ENCODE measurements around the gene MASP2. TPM values are rescaled to one million over a fixed set of nuclear protein-coding genes. Genes with fewer than 3 reads are reported as not detected.
"Not testable (repeated sequence)": the region's sequence is repeated elsewhere in the genome, so short reads cannot be mapped to it uniquely, and the experiment has no call there.

The MASP2 gene
- not detected for total RNA-seq
- polyA plus RNA-seq = under 1 TPM in 1 of 3 donors, not detected in 2; 0.07 TPM
- long read RNA-seq, donor 1 = 0 reads
- long read RNA-seq, donor 2 = 0 reads
- long read RNA-seq, donor 3 = 0 reads
- long read RNA-seq, donor 4 = 0 reads
- long read RNA-seq, donor 5 = 0 reads
- long read RNA-seq, donor 6, partial matches to known transcripts = 0 of 1 reads
- long read RNA-seq, donor 6, other reads (novel, unspliced or antisense) = 1 of 1 reads
- long read RNA-seq, donor 7 = 0 reads
- long read RNA-seq, donor 8 = 0 reads
- long read RNA-seq, donor 9 = 0 reads
- long read RNA-seq, donor 10 = 0 reads

GRCh38 chr1:11046625-11047365 lies at the start of gene MASP2:
TSS of gene MASP2 (minus strand) at chr1:11047239. CDS start at chr1:11047207, 32 bp downstream.
- 87 to 93% (median 90%) methylated on average over 4 to 28 of the region's 28 CpGs for WGBS, 4 donors
- no peaks in the 10 kb centered on the region for H3K4me1 ChIP-seq (replicated peaks in 1 of 2)
- intact Hi-C loops (cut with DNase I) = loop anchor here in 1 of 2 donors (10.0 kb wide), 1 partner anchor 598 kb away; no protein-coding TSS in a partner anchor
- no peak within 1 kb of the TSS for H3K27ac ChIP-seq
- H3K36me3 ChIP-seq (replicated peaks in 1 of 2) = no peaks in the 10 kb centered on the region
- no peak within 1 kb of the TSS for H3K4me3 ChIP-seq
- H3K9me3 ChIP-seq (replicated peaks in 1 of 3) = no peaks in the 10 kb centered on the region
- no peak for TF ChIP-seq CTCF (IDR thresholded peaks at IDR 0.05)
- no peak for TF ChIP-seq POLR2A (IDR thresholded peaks at IDR 0.05)
- no peak for DNase-seq
- H3K27me3 ChIP-seq = no peaks in the 10 kb centered on the region

GRCh38 chr1:11083784-11084183 lies 36.7 kb upstream of the MASP2 start:
- H3K9me3 ChIP-seq (replicated peaks in 1 of 3); H3K27me3 ChIP-seq; H3K27ac ChIP-seq; DNase-seq; intact Hi-C loops (cut with DNase I); H3K4me1 ChIP-seq (replicated peaks in 1 of 2); H3K4me3 ChIP-seq: not testable (repeated sequence)
- 85 to 100% (median 94%) methylated on average over 2 to 3 of the region's 3 CpGs for WGBS, 4 donors
- H3K36me3 ChIP-seq (replicated peaks in 1 of 2) = peaks cover 0 to 66% of the 10 kb centered on the region in 2 donors

- H3K4me3 ChIP-seq = no peak overlapping the region
- H3K36me3 ChIP-seq (replicated peaks in 1 of 2) = peaks cover 0 to 61% of the 10 kb centered on the region in 2 donors
- H3K4me1 ChIP-seq (replicated peaks in 1 of 2) = peaks cover 0 to 5% of the 10 kb centered on the region in 2 donors
- H3K9me3 ChIP-seq (replicated peaks in 1 of 3) = no peaks in the 10 kb centered on the region
- TF ChIP-seq POLR2A (IDR thresholded peaks at IDR 0.05) (no peak), CTCF (IDR thresholded peaks at IDR 0.05) (no peak)
- WGBS, 4 donors = 85 to 93% (median 86%) methylated on average over 12 of the region's 12 CpGs
- intact Hi-C loops (cut with DNase I) = no loop called here
- no peaks in the 10 kb centered on the region for H3K27me3 ChIP-seq
- DNase-seq = peak in 2 of 7 donors; percentile 12 to 30
- H3K27ac ChIP-seq = no peak overlapping the region
These were observed 33.9 kb upstream of the MASP2 start for GRCh38 chr1:11080931-11081330.

- peak; percentile 44 to 83 (median 76) for DNase-seq
- WGBS, 4 donors = 54 to 72% (median 60%) methylated on average over 2 of the region's 2 CpGs
- Histone ChIP-seq H3K27me3 (no peaks in the 10 kb centered on the region), H3K36me3 (replicated peaks in 1 of 2) (peaks cover 0 to 83% of the 10 kb centered on the region in 2 donors), H3K4me1 (replicated peaks in 1 of 2) (peaks cover 0 to 5% of the 10 kb centered on the region in 2 donors), H3K9me3 (replicated peaks in 1 of 3) (no peaks in the 10 kb centered on the region), H3K4me3 (no peak overlapping the region), H3K27ac (peak overlapping the region in 2 of 5 donors; percentile 3 to 33)
- TF ChIP-seq POLR2A (IDR thresholded peaks at IDR 0.05) (no peak), CTCF (IDR thresholded peaks at IDR 0.05) (no peak)
- intact Hi-C loops (cut with DNase I) = no loop called here
These were observed 31.6 kb upstream of the MASP2 start for GRCh38 chr1:11078631-11079030.

GRCh38 chr1:11073398-11073797 lies 26.4 kb upstream of the MASP2 start:
- 92 to 97% (median 93%) methylated on average over 7 of the region's 7 CpGs for WGBS, 4 donors
- H3K9me3 ChIP-seq (replicated peaks in 1 of 3); H3K4me3 ChIP-seq; H3K4me1 ChIP-seq (replicated peaks in 1 of 2); intact Hi-C loops (cut with DNase I); H3K27ac ChIP-seq; H3K27me3 ChIP-seq: not testable (repeated sequence)
- H3K36me3 ChIP-seq (replicated peaks in 1 of 2) = peaks cover 0 to 95% of the 10 kb centered on the region in 2 donors
- peak in 1 of 7 donors; percentile 14 for DNase-seq

Data from adrenal gland (tissue), 19 donors.